HG03103 (cell line): ENCODE results near the gene ACTR3.
"Not testable (repeated sequence)": the region's sequence is repeated elsewhere in the genome, so short reads cannot be mapped to it uniquely, and the experiment has no call there.

Source experiments
- ATAC-seq: cut with Tn5 transposase; IDR thresholded peaks from one replicate; pipeline ENCODE4 v1.9.1; 2021; ENCODE audit warnings: low read depth; ENCODE audit not compliant: unreplicated experiment

Gene ACTR3

GRCh38 chr2:113899166-113899565 lies 9.3 kb downstream of the ACTR3 start:
- no peak for ATAC-seq

DNA sequence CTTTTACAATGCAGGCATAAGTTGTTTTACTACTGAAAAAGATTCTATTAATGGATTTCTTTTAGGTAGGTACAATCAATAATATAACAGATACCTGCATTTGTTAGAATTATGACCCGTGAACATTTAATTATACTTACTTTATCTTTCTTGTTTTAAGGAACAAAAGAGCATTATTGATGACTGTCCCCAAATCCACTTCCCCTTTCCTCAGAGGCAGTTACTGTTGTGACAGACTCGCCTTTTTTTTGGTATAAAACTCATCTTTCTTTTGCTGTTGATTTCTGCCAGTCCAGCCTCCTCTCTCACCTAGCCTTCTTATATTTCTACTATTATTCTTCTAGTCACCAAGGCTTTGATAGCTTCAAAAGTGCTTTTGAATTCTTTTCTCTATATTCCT lies 12.1 kb downstream of the ACTR3 start:
- ATAC-seq: no peak

DNA sequence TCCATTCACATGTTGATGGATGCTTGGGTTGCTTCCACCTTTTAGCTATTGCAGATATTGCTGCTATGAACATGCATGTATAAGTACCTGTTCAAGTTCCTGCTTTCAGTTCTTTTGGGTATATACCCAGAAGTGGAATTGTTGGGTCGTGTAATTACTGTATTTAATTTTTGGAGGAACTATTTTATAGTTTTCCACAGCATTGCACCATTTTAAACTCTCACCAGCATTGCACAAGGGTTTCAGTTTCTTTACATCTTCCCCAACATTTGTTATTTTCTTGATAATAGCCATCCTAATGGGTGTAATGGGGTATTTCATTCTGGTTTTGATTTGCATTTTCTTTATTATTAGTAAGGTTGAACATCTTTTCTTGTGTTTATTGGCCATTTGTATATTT lies 16.0 kb downstream of the ACTR3 start:
- no peak for ATAC-seq

GRCh38 chr2:113906647-113907046 lies 16.8 kb downstream of the ACTR3 start:
- no peak for ATAC-seq

GRCh38 chr2:113907297-113907696 lies 17.4 kb downstream of the ACTR3 start:
- no peak for ATAC-seq

- ATAC-seq: no peak
Measured at GRCh38 chr2:113910110-113910717, 20.3 kb downstream of the ACTR3 start.

DNA sequence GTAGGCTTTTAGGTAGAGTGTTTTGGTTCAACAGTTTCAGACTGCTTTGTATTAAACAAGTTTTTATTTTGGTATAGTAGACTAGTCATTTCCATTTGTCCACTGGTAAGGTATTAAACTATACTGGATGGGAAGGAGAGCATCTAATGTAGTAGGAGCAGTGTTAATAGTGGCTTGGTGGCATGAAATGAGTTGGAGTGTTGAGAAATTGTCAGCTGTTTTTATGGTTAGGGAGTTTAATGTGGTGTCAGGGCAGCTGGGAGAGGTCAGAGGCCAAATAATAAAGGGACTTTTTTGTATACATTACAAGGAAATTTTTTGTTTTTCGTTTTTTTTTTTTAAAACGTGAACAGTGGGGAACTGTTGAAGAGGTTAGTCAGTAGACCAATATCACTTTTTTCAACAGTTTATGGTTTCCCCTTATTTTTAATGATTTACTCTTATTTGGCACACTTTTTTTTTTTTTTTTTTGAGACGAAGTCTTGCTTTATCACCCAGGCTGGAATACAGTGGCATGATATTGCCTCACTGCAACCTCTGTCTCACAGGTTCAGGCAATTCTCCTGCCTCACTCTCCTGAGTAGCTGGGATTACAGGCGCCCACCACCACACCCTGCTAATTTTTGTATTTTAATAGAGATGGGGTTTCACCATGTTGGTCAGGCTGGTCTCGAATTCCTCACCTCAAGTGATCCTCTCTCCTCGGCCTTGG lies 21.2 kb downstream of the ACTR3 start:
- ATAC-seq: no peak

DNA sequence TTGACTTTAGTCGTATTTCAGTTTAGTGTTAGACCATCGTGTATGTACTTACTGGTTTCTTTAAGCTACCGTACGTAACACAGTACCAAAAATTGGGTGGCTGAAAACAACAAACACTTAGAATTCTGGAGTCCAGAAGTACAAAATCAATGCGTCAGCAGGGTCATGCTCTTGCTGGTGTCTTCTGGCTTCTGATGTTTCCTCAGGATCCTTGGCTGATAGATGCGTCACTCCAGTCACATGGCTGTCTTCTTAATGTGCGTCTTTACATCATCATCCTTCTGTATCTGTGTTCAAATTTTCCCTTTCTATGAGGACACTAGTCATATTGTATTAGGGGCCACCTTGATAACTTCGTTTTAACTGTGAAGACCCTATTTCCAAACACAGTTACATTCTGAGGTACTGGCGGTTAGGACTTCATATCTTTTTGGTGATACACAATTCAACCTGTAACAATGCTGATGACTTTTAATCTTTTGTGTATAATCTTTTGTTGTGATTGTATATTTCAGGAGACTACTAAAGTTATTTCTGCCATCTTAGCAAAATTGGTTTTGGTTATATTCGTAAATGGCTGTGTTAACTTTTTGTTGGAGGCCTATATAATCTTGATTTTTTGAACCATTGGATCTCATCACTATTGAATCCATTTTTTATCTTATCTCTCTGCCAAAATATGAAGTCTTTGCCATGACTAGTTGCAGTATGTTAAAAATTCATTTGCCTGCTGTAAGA lies 25.4 kb downstream of the ACTR3 start:
- no peak for ATAC-seq

DNA sequence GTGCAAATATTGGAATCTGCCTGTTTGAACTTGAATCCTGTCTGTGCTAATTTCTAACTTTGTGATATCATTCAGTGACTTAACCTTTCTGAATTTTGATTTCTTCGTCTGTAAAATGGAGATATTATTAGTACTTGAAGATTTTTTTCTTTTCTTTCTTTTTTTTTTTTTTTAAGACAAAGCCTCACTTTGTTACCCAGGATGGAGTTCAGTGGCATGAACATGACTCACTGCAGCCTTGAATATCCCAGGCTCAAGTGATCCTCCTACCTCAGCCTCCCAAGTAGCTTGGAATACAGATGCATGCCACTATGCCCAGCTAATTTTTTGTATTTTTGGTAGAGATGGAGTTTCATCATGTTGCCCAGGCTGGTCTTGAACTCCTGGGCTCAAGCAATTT lies 28.3 kb downstream of the ACTR3 start:
- no peak for ATAC-seq

GRCh38 chr2:113920996-113921395 lies 31.1 kb downstream of the ACTR3 start:
- no peak for ATAC-seq

GRCh38 chr2:113922335-113922734 lies 32.4 kb downstream of the ACTR3 start:
- no peak for ATAC-seq

- no peak for ATAC-seq
Measured at GRCh38 chr2:113922784-113923183, 32.9 kb downstream of the ACTR3 start.

- no peak for ATAC-seq
Measured at GRCh38 chr2:113925884-113926283, 36.0 kb downstream of the ACTR3 start.

DNA sequence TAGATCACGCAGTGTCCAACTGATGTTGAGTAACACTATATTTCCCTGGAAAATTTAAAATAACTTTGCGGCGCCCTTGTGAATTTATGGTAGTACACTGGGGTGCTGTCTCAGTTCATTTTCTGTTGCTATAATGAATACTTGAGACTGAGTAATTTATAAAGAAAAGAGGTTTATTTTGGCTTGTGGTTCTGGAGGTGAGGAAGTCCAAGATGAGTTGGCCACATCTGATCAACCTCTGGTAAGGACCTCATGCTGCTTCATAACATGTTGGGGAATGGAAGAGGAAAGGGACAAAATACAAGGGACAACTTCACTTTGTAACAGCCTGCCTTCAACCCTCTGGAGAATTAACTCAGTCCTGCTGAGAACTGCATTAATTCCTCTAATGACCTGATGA lies 36.4 kb downstream of the ACTR3 start:
- ATAC-seq: no peak

GRCh38 chr2:113930448-113930847 lies 40.6 kb downstream of the ACTR3 start:
- no peak for ATAC-seq

- no peak for ATAC-seq
Measured at GRCh38 chr2:113937501-113937900, 47.6 kb downstream of the ACTR3 start.

GRCh38 chr2:113940891-113941290 lies 51.0 kb downstream of the ACTR3 start:
- ATAC-seq: no peak

DNA sequence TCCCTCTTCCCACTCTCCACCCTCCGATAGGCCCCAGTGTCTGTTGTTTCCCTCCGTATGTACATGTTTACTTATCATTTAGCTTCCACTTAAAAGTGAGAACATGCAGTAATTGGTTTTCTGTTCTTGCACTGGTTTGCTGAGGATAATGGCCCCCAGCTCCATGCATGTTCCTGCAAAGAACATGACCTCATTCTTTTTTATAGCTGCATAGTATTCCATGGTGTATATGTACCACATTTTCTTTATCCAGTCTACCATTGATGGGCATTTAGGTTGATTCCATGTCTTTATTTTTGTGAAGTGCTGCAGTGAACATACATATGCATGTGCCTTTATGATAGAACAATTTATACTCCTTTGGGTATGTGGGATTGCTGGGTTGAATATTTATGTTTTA lies 55.9 kb downstream of the ACTR3 start:
- ATAC-seq: not testable (repeated sequence)

GRCh38 chr2:113950906-113951305 lies 61.0 kb downstream of the ACTR3 start:
- ATAC-seq: not testable (repeated sequence)

- ATAC-seq: no peak
Measured at GRCh38 chr2:113961000-113961399, 71.1 kb downstream of the ACTR3 start.

- ATAC-seq: no peak
Measured at GRCh38 chr2:113962692-113963480, 73.0 kb downstream of the ACTR3 start.
